Endothelial cell of umbilical vein (primary cell): ENCODE data around the gene ANKRD13D. TPM values are rescaled to one million over a fixed set of nuclear protein-coding genes. Genes with fewer than 3 reads are reported as not detected.

Source experiments
- BruUV-seq: library from RNA; stranded (reverse); fragments of 400-500 nt; replicated peaks from 2 replicates; lab custom pipeline; 2021; lab: Mats Ljungman, UMichigan
- CTCF ChIA-PET: fragments of 300-600, 350-600 bp; sonication (Branson Sonifier 250); formaldehyde crosslinking; loops from one replicate; lab custom pipeline; 2021; ENCODE audit warnings: antibody characterized with exemption, inconsistent platforms; lab: Charles Lee
- POLR2A ChIA-PET: fragments of 300-600, 350-600 bp; sonication (Branson Sonifier 250); formaldehyde crosslinking; loops from one replicate; lab custom pipeline; 2021; ENCODE audit warnings: antibody characterized with exemption, inconsistent platforms; lab: Charles Lee
- DNase-seq: peaks from one replicate; pipeline ENCODE4 v3.0.0-alpha.2; 2011; ENCODE audit warnings: low read depth, low spot score
- FAIRE-seq: peaks from 2 replicates; lab custom pipeline; 2011; peaks lifted over from hg19 to GRCh38; lab: Jason Lieb, UNC
- H2AFZ ChIP-seq: 2 replicates; pipeline ENCODE4 v1.6.0; 2012; ENCODE audit warnings: low read depth, low read length, control low read depth, inconsistent platforms
- H3K27ac ChIP-seq: 2 replicates; pipeline ENCODE4 v1.5.1; 2011; ENCODE audit warnings: low read depth, mild to moderate bottlenecking, control low read depth, low read length, moderate library complexity; ENCODE audit not compliant: insufficient read depth
- H3K27me3 ChIP-seq, 2 experiments: 2 replicates each; pipeline versions ENCODE4 v1.6.0 to v1.6.1; 2011; ENCODE audit warnings: low read length in 2 of 2, mixed read lengths in 1 of 2; ENCODE audit not compliant: control insufficient read depth in 2 of 2, insufficient read depth in 2 of 2
- H3K36me3 ChIP-seq, 2 experiments: 2 replicates in 1 of 2; 3 replicates in 1 of 2; pipeline ENCODE4 v1.5.1; 2011; ENCODE audit warnings: low read length in 2 of 2, mild to moderate bottlenecking in 1 of 2, moderate library complexity in 1 of 2; ENCODE audit not compliant: control insufficient read depth in 2 of 2, insufficient read depth in 2 of 2; ENCODE audit errors: extremely low read depth in 1 of 2
- H3K4me1 ChIP-seq: 3 replicates; pipeline ENCODE4 v1.5.1; 2011; ENCODE audit warnings: mild to moderate bottlenecking, low read length; ENCODE audit not compliant: control insufficient read depth, insufficient read depth; ENCODE audit errors: extremely low read depth
- H3K4me2 ChIP-seq: 2 replicates; pipeline ENCODE4 v1.6.1; 2011; ENCODE audit warnings: low read length, control low read depth, mixed read lengths; ENCODE audit not compliant: insufficient read depth
- H3K4me3 ChIP-seq, 3 experiments: fragments of 200-600 bp in 1 of 3; sonication (generic), shearing (Covaris generic) in 1 of 3; replicated peaks in 1 of 3; 2 replicates each; pipeline ENCODE4 v1.5.1; 2011 to 2016; ENCODE audit warnings: control low read depth in 3 of 3, low read length in 3 of 3, mild to moderate bottlenecking in 2 of 3, inconsistent platforms in 1 of 3, low read depth in 1 of 3, moderate library complexity in 1 of 3; ENCODE audit not compliant: insufficient read depth in 1 of 3
- H3K79me2 ChIP-seq: 2 replicates; pipeline ENCODE4 v1.6.0; 2012; ENCODE audit warnings: low read length, inconsistent platforms; ENCODE audit not compliant: control insufficient read depth, insufficient read depth
- H3K9ac ChIP-seq: replicated peaks from 2 replicates; pipeline ENCODE3; 2011; ENCODE audit warnings: low read length, control low read depth; ENCODE audit not compliant: insufficient read depth; ENCODE audit errors: extremely low read depth
- H3K9me1 ChIP-seq: replicated peaks from 3 replicates; pipeline ENCODE4 v1.6.0; 2011; ENCODE audit warnings: mild to moderate bottlenecking, low read length; ENCODE audit not compliant: control insufficient read depth, insufficient read depth; ENCODE audit errors: extremely low read depth
- H3K9me3 ChIP-seq: replicated peaks from 2 replicates; pipeline ENCODE4 v1.5.1; 2012; ENCODE audit warnings: low read length, inconsistent platforms; ENCODE audit not compliant: control insufficient read depth, insufficient read depth
- H4K20me1 ChIP-seq: replicated peaks from 2 replicates; pipeline ENCODE3; 2011; ENCODE audit warnings: mild to moderate bottlenecking, low read length; ENCODE audit not compliant: control insufficient read depth, insufficient read depth; ENCODE audit errors: extremely low read depth
- CTCF ChIP-seq, 2 donors: IDR thresholded peaks; 1 replicate in 1 of 2; 2 replicates in 1 of 2; pipeline ENCODE4 v1.5.1; 2011; ENCODE audit warnings: low read length in 2 of 2, mild to moderate bottlenecking in 2 of 2, moderate library complexity in 2 of 2, control low read depth in 1 of 2, inconsistent platforms in 1 of 2, low read depth in 1 of 2; ENCODE audit not compliant: insufficient read depth in 1 of 2; ENCODE audit errors: extremely low read depth in 1 of 2
- EZH2 ChIP-seq: IDR thresholded peaks from 2 replicates; pipeline ENCODE4 v1.6.1; 2012; ENCODE audit warnings: borderline replicate concordance, low read depth, mild to moderate bottlenecking, moderate library complexity, low read length, inconsistent platforms; ENCODE audit not compliant: severe bottlenecking
- FOS ChIP-seq: IDR thresholded peaks from 2 replicates; pipeline ENCODE4 v1.6.1; 2011; ENCODE audit warnings: mild to moderate bottlenecking, low read length, moderate library complexity, borderline replicate concordance; ENCODE audit not compliant: insufficient read depth
- GATA2 ChIP-seq: IDR thresholded peaks from 2 replicates; pipeline ENCODE4 v1.7.0; 2011; ENCODE audit warnings: low read depth, mild to moderate bottlenecking, moderate library complexity, mixed read lengths, low read length; ENCODE audit not compliant: insufficient read length, insufficient read depth
- JUN ChIP-seq: IDR thresholded peaks from 2 replicates; pipeline ENCODE4 v1.6.1; 2011; ENCODE audit warnings: borderline replicate concordance, low read depth; ENCODE audit not compliant: insufficient read length, insufficient read depth
- MAX ChIP-seq: IDR thresholded peaks from 2 replicates; pipeline ENCODE4 v1.6.1; 2011; ENCODE audit not compliant: insufficient read depth, insufficient read length
- MYC ChIP-seq: IDR thresholded peaks from one replicate; pipeline ENCODE4 v1.6.1; 2011; ENCODE audit warnings: mild to moderate bottlenecking, low read depth, low read length
- POLR2A ChIP-seq: IDR thresholded peaks from 2 replicates; pipeline ENCODE4 v1.6.1; 2012; ENCODE audit warnings: low read depth, mild to moderate bottlenecking, control low read depth, low read length
- POLR2AphosphoS5 ChIP-seq: IDR thresholded peaks from 2 replicates; pipeline ENCODE4 v1.6.1; 2012; ENCODE audit warnings: low read depth, mild to moderate bottlenecking, control low read depth, low read length, moderate library complexity; ENCODE audit not compliant: insufficient read depth
- dilution Hi-C: fragments of 300-500 bp; cut with MboI; formaldehyde crosslinking; loops from one replicate; pipeline ENCODE4 v1.15.0; 2019; ENCODE audit warnings: low sequenced_read_pairs; ENCODE audit not compliant: extremely low pct_ligation_motif_present
- intact Hi-C: fragments of 100-400 bp; cut with micrococcal nuclease; formaldehyde crosslinking; loops from one replicate; pipeline ENCODE4 v1.10.0; 2022
- polyA plus RNA-seq, 4 experiments: library from polyadenylated mRNA; depleted of rRNA in 3 of 4; stranded (reverse) in 3 of 4; unstranded in 1 of 4; fragments of >200 nt; gene quantifications; 2 replicates each; pipeline versions ENCODE4 v1.2.1 to v1.2.3, GENCODE V29; 2011 to 2012; ENCODE audit warnings: missing spikeins in 1 of 4
- total RNA-seq: library from RNA; stranded (reverse); gene quantifications from 2 replicates; pipeline ENCODE4 v1.2.3, GENCODE V29; 2021

ANKRD13D gene
- total and polyA plus RNA-seq, 2 donors (not counting 3 experiments of a cell fraction or from before 2014, with no cell fraction given), result 43.5 to 57.5 TPM

DNA sequence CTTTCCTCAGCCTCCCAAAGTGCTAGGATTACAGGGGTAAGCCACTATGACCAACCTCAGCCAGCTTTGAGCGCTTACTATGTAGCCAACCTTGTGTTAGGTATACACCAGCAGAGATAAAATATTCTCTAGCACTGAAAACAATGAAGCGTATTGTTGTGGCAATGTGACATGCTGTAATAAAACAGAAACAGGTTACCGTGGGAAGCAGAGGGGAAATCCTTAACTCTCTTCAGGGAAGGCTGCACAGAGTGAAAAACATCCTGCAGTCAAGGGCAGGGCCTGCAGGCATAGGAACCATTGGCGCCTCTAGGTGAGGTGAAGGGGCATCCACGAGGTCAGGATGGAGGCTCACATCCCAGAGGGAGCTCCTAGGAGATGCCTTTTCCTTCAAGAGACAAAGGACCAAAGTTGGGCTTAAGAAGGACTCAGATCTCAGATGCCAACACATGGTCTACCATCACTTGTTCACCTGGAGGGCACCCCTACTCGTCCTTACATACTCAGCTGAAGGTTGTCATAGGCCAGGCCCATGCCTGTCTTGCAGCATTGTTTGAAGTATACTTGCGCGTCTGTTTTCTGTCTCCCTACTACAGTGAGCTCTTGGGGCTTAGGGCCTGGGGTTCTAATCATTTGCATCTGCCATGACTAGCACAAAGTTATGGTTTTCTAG, 56.3 kb downstream of the ANKRD13D start:
- Histone ChIP-seq H3K4me2 (no peak overlapping the region), H3K79me2 (no peaks in the 10 kb centered on the region), H3K4me1 (peaks cover 7% of the 10 kb centered on the region), H3K27me3 (no peaks in the 10 kb centered on the region), H3K9me1 (no peaks in the 10 kb centered on the region), H3K9me3 (no peaks in the 10 kb centered on the region), H3K9ac (no peak overlapping the region), H3K27ac (no peak overlapping the region), H3K4me3 (no peak overlapping the region), H2AFZ (no peak overlapping the region), H3K36me3 (no peaks in the 10 kb centered on the region), H4K20me1 (no peaks in the 10 kb centered on the region)
- ChIA-PET POLR2A (no interaction called here), CTCF (interaction anchor here (0.7 to 6.5 kb wide), 22 partner anchors 8 to 275 kb away, joined by 3 to 119 read pairs (median 7); partner anchors contain the start of genes CLCF1, PITPNM1, PPP1CA and RAD9A)
- dilution Hi-C loops, result no loop called here
- DNase-seq (peak; percentile 22), FAIRE-seq (no peak)
- intact Hi-C loops, result no loop called here
- BruUV-seq, result no TSS peak
- TF ChIP-seq JUN (no peak), MAX (no peak), EZH2 (no peak), MYC (no peak), POLR2A (no peak), POLR2AphosphoS5 (no peak), CTCF (IDR thresholded peaks at IDR 0.05; ENCODE audit: extremely low read depth in 1 of 2, insufficient read depth in 1 of 2, low read depth in 1 of 2, low read length in 2 of 2) (no peak), FOS (no peak), GATA2 (no peak)
